ENCODE results near the gene SIDT1.
A peak's percentile ranks its signal among the peaks of the same experiment; 100 is the strongest.

The SIDT1 gene

DNA sequence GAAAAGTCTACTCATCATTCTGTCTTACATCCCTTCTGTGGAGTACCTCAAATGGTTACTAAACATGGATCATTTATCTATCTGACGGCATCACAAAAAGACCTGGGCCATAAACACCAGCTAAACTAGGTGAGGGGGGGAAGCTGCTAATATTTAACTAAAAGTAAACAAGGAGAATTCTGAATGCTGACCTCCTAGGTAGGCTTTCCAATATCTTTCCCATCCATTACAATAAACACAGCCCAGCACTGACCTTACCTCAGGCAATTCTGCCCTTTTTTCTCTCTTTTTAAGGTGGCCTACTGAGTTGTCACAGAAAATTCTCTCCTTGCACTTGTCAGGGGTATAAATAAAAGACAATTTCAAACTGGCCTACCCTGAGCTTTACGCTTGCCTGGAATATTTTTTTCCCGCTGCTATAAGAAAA is 131.0 kb downstream of the SIDT1 start:
- H3K9me3 ChIP-seq (ENCODE audit: insufficient read depth, low read depth, low read length), result no peaks in the 10 kb centered on the region
- no peaks in the 10 kb centered on the region for H3F3A ChIP-seq (ENCODE audit: low read depth)
- no peaks in the 10 kb centered on the region for H3K79me2 ChIP-seq (ENCODE audit: insufficient read depth, low read length)
- H2AFZ ChIP-seq (ENCODE audit: low read length), result no peak overlapping the region
- no peak for TF ChIP-seq EZH2phosphoT487 (IDR thresholded peaks at IDR 0.05; ENCODE audit: borderline replicate concordance)
- H3K36me3 ChIP-seq (ENCODE audit: insufficient read depth, low read length), result peaks cover 52% of the 10 kb centered on the region
- no peaks in the 10 kb centered on the region for H3K9me2 ChIP-seq (replicated peaks; ENCODE audit: low read depth, low read length)
- peaks cover 18% of the 10 kb centered on the region for H3K4me1 ChIP-seq (ENCODE audit: insufficient read depth, low read length, poor library complexity, severe bottlenecking)
- no peaks in the 10 kb centered on the region for H4K20me1 ChIP-seq (ENCODE audit: insufficient read depth, low read length, poor library complexity, severe bottlenecking)
- H3K27me3 ChIP-seq (ENCODE audit: insufficient read depth, low read length, poor library complexity, severe bottlenecking), result no peaks in the 10 kb centered on the region
- H3K4me3 ChIP-seq (ENCODE audit: low read length, poor library complexity, severe bottlenecking), result no peak overlapping the region
- H3K4me2 ChIP-seq (ENCODE audit: low read depth, low read length, poor library complexity, severe bottlenecking), result no peak overlapping the region
- H3K9ac ChIP-seq (ENCODE audit: low read depth, low read length, poor library complexity, severe bottlenecking), result no peak overlapping the region

DNA sequence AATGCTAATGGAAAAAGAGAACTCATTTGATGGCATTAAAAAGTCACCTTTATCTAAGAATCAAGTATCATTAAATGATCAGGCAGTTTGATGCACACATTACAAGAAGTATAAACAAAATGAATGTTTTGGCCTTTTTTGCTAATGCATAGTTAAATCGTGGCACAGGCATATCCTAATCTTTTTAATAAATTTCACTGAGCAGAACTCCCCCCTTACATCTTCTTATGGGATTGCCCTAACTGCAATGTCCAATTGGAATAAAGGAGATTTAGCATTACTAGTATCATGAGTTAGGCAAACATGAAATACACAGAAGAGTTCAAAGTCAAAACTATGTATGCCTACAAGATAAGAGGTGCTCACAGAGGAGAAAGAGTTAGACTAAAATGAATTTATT is 131.4 kb downstream of the SIDT1 start:
- H4K20me1 ChIP-seq (ENCODE audit: insufficient read depth, low read length, poor library complexity, severe bottlenecking), result no peaks in the 10 kb centered on the region
- TF ChIP-seq, protein P1, sequence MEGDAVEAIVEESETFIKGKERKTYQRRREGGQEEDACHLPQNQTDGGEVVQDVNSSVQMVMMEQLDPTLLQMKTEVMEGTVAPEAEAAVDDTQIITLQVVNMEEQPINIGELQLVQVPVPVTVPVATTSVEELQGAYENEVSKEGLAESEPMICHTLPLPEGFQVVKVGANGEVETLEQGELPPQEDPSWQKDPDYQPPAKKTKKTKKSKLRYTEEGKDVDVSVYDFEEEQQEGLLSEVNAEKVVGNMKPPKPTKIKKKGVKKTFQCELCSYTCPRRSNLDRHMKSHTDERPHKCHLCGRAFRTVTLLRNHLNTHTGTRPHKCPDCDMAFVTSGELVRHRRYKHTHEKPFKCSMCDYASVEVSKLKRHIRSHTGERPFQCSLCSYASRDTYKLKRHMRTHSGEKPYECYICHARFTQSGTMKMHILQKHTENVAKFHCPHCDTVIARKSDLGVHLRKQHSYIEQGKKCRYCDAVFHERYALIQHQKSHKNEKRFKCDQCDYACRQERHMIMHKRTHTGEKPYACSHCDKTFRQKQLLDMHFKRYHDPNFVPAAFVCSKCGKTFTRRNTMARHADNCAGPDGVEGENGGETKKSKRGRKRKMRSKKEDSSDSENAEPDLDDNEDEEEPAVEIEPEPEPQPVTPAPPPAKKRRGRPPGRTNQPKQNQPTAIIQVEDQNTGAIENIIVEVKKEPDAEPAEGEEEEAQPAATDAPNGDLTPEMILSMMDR (conservative IDR thresholded peaks at IDR 0.05; ENCODE audit: low read length), result no peak
- no peak for TF ChIP-seq EZH2phosphoT487 (IDR thresholded peaks at IDR 0.05; ENCODE audit: borderline replicate concordance)
- peaks cover 52% of the 10 kb centered on the region for H3K36me3 ChIP-seq (ENCODE audit: insufficient read depth, low read length)
- H3K27me3 ChIP-seq (ENCODE audit: insufficient read depth, low read length, poor library complexity, severe bottlenecking), result no peaks in the 10 kb centered on the region
- H3K4me3 ChIP-seq (ENCODE audit: low read length, poor library complexity, severe bottlenecking), result no peak overlapping the region
- no peaks in the 10 kb centered on the region for H3K9me2 ChIP-seq (replicated peaks; ENCODE audit: low read depth, low read length)
- no peak overlapping the region for H2AFZ ChIP-seq (ENCODE audit: low read length)
- no peaks in the 10 kb centered on the region for H3K9me3 ChIP-seq (ENCODE audit: insufficient read depth, low read depth, low read length)
- H3K9ac ChIP-seq (ENCODE audit: low read depth, low read length, poor library complexity, severe bottlenecking), result no peak overlapping the region
- no peaks in the 10 kb centered on the region for H3K79me2 ChIP-seq (ENCODE audit: insufficient read depth, low read length)
- no peak overlapping the region for H3K4me2 ChIP-seq (ENCODE audit: low read depth, low read length, poor library complexity, severe bottlenecking)
- peaks cover 19% of the 10 kb centered on the region for H3K4me1 ChIP-seq (ENCODE audit: insufficient read depth, low read length, poor library complexity, severe bottlenecking)
- no peaks in the 10 kb centered on the region for H3F3A ChIP-seq (ENCODE audit: low read depth)

DNA sequence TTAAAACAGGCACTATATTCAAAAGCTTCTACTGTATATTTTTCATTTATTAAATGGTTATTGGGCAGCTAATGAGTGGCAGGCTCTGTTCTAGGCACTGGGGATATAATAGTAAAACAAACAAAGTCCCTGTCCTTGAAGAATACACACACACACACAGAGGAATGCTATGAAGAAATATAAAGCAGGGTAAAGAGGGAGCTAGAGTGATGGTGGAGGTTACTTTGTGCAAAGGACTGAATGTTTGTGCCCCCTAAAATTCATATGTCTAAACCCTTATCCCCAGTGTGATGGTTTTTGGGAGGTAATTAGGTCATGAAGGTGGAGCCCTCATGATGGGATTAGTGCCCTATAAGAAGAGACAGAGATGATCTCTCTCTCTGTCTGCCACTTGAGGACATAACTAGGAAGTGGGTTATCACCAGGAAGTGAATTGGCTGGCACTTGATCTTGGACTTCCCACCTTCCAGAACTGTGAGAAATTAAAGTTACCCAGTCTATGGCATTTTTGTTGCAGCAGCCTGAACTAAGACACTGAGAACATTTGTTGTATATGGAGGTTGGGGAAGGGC is 132.3 kb downstream of the SIDT1 start:
- H2AFZ ChIP-seq (ENCODE audit: low read length), result no peak overlapping the region
- H3K4me1 ChIP-seq (ENCODE audit: insufficient read depth, low read length, poor library complexity, severe bottlenecking), result peaks cover 19% of the 10 kb centered on the region
- H3K9me2 ChIP-seq (replicated peaks; ENCODE audit: low read depth, low read length), result no peaks in the 10 kb centered on the region
- H3K9me3 ChIP-seq (ENCODE audit: insufficient read depth, low read depth, low read length), result no peaks in the 10 kb centered on the region
- TF ChIP-seq, protein P1 (conservative IDR thresholded peaks at IDR 0.05; ENCODE audit: low read length), result no peak
- no peak for TF ChIP-seq EZH2phosphoT487 (IDR thresholded peaks at IDR 0.05; ENCODE audit: borderline replicate concordance)
- H3K9ac ChIP-seq (ENCODE audit: low read depth, low read length, poor library complexity, severe bottlenecking), result no peak overlapping the region
- H4K20me1 ChIP-seq (ENCODE audit: insufficient read depth, low read length, poor library complexity, severe bottlenecking), result no peaks in the 10 kb centered on the region
- H3K4me2 ChIP-seq (ENCODE audit: low read depth, low read length, poor library complexity, severe bottlenecking), result no peak overlapping the region
- H3K27me3 ChIP-seq (ENCODE audit: insufficient read depth, low read length, poor library complexity, severe bottlenecking), result no peaks in the 10 kb centered on the region
- no peak overlapping the region for H3K4me3 ChIP-seq (ENCODE audit: low read length, poor library complexity, severe bottlenecking)
- no peaks in the 10 kb centered on the region for H3F3A ChIP-seq (ENCODE audit: low read depth)
- peaks cover 43% of the 10 kb centered on the region for H3K36me3 ChIP-seq (ENCODE audit: insufficient read depth, low read length)
- H3K79me2 ChIP-seq (ENCODE audit: insufficient read depth, low read length), result no peaks in the 10 kb centered on the region

DNA sequence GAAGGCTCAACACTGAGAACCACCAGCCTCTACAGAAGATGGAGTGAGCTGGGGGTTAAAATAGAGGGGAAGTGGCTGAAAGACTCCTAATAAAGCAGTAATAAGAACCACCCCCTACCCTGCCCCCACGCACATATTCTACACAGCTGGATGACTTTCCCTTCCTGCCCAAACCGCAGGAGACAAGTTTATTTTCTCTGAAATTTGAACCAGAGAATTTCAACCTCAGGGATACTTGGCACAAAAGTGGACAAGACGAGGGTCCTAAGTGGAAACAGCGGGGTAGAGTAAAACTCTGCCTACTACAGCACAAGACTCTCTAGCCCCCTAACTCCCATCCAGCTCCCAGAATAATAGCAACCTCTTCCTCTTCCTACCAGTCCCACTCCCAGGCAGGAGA is 135.7 kb downstream of the SIDT1 start:
- no peaks in the 10 kb centered on the region for H3K9me2 ChIP-seq (replicated peaks; ENCODE audit: low read depth, low read length)
- H3K27me3 ChIP-seq (ENCODE audit: insufficient read depth, low read length, poor library complexity, severe bottlenecking), result no peaks in the 10 kb centered on the region
- no peaks in the 10 kb centered on the region for H3K79me2 ChIP-seq (ENCODE audit: insufficient read depth, low read length)
- peak overlapping the region; percentile 53 for H3K4me2 ChIP-seq (ENCODE audit: low read depth, low read length, poor library complexity, severe bottlenecking)
- H3K9ac ChIP-seq (ENCODE audit: low read depth, low read length, poor library complexity, severe bottlenecking), result no peak overlapping the region
- no peaks in the 10 kb centered on the region for H4K20me1 ChIP-seq (ENCODE audit: insufficient read depth, low read length, poor library complexity, severe bottlenecking)
- H3K9me3 ChIP-seq (ENCODE audit: insufficient read depth, low read depth, low read length), result no peaks in the 10 kb centered on the region
- no peaks in the 10 kb centered on the region for H3F3A ChIP-seq (ENCODE audit: low read depth)
- H2AFZ ChIP-seq (ENCODE audit: low read length), result no peak overlapping the region
- TF ChIP-seq, protein P1 (conservative IDR thresholded peaks at IDR 0.05; ENCODE audit: low read length), result no peak
- no peak for TF ChIP-seq EZH2phosphoT487 (IDR thresholded peaks at IDR 0.05; ENCODE audit: borderline replicate concordance)
- peak overlapping the region; percentile 6 for H3K4me3 ChIP-seq (ENCODE audit: low read length, poor library complexity, severe bottlenecking)
- peaks cover 19% of the 10 kb centered on the region for H3K4me1 ChIP-seq (ENCODE audit: insufficient read depth, low read length, poor library complexity, severe bottlenecking)
- H3K36me3 ChIP-seq (ENCODE audit: insufficient read depth, low read length), result peaks cover 18% of the 10 kb centered on the region; the same call in 1 of the 2 replicates
